Erythroblast (primary cell): ENCODE measurements around the gene NAT8.
"Not testable (repeated sequence)": the region's sequence is repeated elsewhere in the genome, so short reads cannot be mapped to it uniquely, and the experiment has no call there.

Experiments used
- GATA1 ChIP-seq: IDR thresholded peaks from 2 replicates; pipeline ENCODE4 v1.6.1; 2011; ENCODE audit warnings: low read depth, mild to moderate bottlenecking, control low read depth, low read length, moderate library complexity
- POLR2A ChIP-seq: IDR thresholded peaks from 2 replicates; pipeline ENCODE4 v1.6.1; 2011; ENCODE audit warnings: mild to moderate bottlenecking, low read length

- not testable (repeated sequence) for TF ChIP-seq POLR2A, GATA1
Measured at GRCh38 chr2:73647690-73648089, 5.5 kb upstream of the NAT8 start.
